GM21717 (cell line): Measurements from ENCODE around the gene MYADM.

Experiments used
- ATAC-seq: cut with Tn5 transposase; IDR thresholded peaks from one replicate; pipeline ENCODE4 v1.9.1; 2021; ENCODE audit warnings: mild to moderate bottlenecking, moderate library complexity; ENCODE audit not compliant: unreplicated experiment

Gene MYADM

DNA sequence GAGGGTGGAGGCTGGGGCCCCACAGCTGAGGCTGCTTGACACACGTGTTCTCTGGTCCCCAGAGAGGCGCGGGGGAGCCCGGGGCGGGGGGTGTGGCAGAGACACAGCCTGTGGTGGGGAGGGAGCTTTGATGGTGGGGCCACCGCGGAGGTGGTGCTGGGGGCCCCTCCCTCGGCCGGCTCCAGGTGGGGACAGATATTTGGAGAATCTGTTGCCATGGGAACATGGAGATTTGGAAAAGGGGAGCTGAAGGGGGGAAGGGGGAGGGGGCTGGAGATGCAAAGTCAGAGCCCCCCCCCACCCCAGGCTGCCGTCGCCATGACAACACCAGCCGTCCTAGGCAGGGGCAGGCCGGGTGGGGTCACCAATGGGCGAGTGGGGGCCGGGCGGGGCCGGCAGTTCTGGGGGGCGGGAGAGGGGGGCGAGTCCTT, 15.6 kb downstream of the MYADM start:
- no peak for ATAC-seq

DNA sequence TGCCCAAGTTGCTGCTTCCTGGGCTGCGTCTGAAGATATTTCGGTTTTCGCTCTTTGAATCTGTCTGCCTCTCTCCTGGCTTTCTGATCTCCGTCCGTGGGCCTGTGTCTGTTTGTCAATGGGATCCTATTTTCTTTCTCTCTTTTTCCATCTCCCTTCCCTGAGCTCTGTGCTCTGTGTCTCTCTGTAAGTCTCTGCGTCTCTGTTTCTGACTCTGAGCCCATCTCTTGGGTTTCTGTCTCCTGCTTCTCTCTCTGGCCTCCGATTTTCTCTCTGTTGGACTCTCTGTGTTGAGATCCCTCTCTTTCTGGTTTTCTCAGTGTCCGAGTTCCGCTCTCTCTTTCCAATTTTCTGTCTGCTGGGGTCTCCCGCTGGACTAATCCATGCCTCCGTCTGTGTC, 16.1 kb downstream of the MYADM start:
- ATAC-seq: no peak

DNA sequence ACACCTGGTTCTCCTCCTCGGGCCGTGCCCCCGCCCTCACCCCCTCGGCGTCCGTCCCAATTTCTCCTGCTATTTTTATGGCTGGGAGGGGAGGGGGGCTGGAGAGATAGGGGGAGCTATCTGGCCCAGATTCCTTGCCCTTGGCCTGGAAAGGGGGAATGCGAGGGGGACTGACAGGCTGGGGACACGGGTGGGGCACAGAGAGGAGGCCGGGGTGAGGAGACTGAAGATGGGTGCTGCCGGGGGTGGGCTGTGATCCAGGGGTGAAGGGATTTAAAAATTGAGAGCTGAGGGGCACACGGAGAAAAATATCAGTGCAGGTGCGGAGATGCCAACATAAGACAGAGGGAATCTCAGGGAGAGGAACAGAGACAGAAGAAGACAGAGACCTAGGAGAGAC, 16.6 kb downstream of the MYADM start:
- ATAC-seq: no peak

GRCh38 chr19:53885036-53885435, 17.4 kb downstream of the MYADM start:
- ATAC-seq: no peak

DNA sequence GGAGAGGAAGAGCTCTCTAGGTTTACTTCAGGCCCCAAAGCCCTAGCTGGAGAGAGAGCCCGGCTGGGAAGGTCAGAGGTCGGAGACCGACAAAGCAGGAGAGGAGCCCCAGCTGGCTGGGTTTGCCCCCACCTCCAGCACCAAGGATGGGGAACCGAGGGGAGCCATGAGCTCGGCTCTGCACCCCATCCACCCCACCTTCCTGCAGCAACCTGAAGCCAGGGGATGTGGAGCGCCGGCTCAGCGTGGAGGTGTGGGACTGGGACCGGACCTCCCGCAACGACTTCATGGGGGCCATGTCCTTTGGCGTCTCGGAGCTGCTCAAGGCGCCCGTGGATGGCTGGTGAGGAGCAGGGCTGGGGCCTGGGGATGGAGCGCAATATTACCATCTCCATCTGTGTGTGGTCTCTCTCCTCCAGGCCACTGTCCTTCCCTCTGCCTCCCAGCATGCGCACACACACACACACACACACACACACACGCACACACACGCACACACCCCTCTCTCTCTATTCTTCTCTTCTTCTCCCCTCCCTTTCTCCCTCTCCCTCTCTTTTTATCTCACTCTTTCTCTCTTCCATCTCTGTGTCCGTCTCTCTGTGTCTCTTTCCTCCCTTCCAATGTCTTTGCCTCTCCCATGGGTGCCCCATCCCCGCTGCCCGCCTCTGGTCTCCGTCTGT, 24.8 kb downstream of the MYADM start:
- no peak for ATAC-seq

- ATAC-seq: no peak
Measured at GRCh38 chr19:53892981-53893325, 25.3 kb downstream of the MYADM start.

DNA sequence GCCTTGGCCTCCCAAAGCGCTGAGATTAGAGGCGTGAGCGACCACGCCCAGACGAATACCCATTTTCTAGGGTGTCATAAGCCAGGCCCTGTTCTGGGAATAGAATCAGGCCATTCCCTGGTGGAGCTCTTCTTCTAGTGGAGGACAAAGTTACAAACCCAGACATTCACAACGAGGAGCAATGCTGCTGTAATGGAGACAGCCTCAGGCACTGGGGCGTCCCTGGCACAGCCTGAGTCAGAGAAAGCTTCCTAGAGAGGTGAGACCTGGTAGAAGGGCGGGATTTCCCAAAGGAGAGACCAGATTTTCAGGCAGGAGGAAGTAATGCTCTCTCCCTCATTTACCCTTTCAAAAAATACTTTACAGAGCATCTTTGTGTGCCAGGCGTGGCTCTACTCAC, 27.0 kb downstream of the MYADM start:
- ATAC-seq: no peak

GRCh38 chr19:53896682-53897081, 29.0 kb downstream of the MYADM start:
- ATAC-seq: no peak

DNA sequence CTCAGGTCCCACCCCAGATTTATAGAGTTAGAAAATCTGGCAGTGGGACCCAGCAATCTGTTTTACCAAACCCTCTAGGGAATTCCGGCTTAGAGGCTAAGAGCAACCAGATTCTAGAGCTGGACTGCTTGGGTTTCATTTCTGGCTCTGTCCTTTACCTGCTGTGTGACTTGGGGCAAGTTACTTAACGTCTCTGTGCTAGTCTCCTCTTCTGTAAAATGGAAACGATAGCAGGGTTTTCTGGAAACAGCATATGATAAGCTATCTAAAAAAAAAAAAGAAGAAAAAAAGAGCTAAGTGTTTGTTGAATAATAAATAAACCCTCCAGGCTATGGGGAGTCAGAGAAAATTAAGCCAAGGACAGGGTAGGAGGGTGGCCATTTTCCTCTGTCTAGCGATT, 29.8 kb downstream of the MYADM start:
- ATAC-seq: no peak

DNA sequence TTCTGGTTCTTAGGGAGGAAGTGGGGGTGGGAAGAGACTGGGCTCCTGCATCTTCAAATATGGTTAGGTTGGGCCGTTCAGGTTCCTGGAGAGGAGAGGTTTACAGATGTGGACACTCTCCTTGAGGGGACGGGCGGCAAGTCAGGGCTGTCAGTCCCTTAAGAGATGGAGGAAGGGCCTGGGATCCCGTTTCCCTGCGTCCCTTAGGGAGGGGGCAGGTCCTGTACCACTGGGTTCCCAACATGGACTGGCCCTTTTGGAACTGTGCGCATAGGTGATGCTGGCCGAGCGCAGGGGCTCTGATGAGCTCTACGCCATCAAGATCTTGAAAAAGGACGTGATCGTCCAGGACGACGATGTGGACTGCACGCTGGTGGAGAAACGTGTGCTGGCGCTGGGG, 30.5 kb downstream of the MYADM start:
- no peak for ATAC-seq

- ATAC-seq: no peak
Measured at GRCh38 chr19:53898636-53899341, 31.1 kb downstream of the MYADM start.

DNA sequence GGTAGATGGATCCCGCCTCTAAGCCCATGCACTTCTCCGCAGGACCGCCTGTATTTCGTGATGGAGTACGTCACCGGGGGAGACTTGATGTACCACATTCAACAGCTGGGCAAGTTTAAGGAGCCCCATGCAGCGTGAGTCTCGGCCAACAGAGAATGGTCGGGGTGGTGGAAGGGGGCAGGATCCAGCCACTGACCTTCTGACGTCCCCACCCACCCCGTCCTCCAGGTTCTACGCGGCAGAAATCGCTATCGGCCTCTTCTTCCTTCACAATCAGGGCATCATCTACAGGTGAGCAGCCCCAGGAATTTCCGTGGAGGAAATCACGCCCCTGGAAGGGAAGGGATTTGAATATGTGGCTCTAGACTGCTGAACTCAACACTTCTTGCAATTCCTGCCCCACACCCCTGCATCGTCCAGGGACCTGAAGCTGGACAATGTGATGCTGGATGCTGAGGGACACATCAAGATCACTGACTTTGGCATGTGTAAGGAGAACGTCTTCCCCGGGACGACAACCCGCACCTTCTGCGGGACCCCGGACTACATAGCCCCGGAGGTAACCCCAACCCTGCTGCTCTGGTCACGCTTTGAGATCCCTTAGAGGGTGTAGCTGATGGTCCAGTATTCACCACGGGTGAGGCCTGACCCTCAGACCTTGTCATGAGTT, 32.6 kb downstream of the MYADM start:
- no peak for ATAC-seq

DNA sequence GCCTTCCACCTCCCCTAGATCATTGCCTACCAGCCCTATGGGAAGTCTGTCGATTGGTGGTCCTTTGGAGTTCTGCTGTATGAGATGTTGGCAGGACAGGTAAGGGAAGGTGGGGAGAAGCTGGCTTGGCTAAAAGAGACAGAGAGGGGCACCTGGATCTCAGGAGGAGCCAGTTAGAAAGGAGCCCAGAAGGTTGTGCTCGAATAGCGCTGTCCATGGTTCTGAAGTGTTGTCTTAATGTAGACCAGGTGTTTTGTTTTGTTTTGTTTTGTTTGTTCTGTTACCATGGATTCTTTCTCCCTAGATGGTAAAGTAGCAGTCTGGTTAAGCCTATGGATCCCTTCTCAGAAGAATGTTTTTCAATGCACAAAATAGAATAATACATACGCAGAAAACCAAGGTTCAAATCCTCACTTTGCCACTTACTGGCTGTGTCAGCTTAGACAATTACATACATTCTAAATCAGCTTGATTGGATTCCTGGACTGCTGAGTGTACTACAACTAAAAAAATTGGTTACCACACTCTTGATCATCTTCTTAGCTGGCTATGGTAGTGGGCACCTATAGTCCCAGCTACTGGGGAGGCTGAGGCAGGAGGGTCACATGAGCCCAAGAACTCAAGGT, 35.5 kb downstream of the MYADM start:
- ATAC-seq: no peak

DNA sequence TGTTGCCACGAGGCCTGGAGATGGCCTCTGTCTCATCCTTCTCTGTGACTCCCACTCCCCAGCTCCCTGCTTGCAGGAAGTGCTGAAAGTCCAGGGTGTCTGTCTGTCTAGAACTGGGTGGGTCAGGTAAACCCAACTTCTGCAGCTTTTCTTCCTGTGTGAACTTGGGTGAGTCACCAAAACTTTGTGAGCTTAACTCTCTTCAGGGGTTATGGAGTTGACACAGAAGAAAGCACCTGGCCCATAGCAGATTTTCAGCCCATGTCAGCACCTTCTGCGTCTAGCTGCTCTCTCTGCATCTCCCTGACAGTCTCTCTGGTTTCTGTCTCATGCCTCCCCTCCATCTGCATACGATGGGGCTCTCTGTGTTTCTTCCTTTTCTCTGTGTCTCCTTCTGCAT, 37.2 kb downstream of the MYADM start:
- no peak for ATAC-seq

GRCh38 chr19:53905787-53906186, 38.1 kb downstream of the MYADM start:
- ATAC-seq: no peak

- no peak for ATAC-seq
Measured at GRCh38 chr19:53906211-53907192, 38.8 kb downstream of the MYADM start.

DNA sequence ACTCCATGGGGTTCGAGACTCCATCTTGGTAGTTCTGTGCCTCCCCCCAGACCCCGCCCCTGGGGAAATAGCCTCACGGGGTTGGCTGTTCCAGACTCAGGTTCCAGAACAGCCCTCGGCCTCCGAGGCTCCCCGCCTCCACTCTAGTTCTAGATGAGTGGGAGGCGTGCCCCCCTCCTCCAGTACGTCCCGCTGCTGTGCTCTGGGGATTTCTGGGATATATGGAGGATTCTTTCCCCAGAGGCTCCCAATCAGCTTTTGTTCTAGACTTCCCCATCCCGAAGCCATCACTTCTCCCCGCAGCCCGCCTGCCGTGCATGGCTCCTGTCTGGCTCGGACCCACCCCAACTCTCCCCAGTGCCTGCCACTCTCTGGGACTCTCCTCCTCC, 39.5 kb downstream of the MYADM start:
- ATAC-seq: no peak

GRCh38 chr19:53907690-53908089, 40.0 kb downstream of the MYADM start:
- ATAC-seq: no peak

DNA sequence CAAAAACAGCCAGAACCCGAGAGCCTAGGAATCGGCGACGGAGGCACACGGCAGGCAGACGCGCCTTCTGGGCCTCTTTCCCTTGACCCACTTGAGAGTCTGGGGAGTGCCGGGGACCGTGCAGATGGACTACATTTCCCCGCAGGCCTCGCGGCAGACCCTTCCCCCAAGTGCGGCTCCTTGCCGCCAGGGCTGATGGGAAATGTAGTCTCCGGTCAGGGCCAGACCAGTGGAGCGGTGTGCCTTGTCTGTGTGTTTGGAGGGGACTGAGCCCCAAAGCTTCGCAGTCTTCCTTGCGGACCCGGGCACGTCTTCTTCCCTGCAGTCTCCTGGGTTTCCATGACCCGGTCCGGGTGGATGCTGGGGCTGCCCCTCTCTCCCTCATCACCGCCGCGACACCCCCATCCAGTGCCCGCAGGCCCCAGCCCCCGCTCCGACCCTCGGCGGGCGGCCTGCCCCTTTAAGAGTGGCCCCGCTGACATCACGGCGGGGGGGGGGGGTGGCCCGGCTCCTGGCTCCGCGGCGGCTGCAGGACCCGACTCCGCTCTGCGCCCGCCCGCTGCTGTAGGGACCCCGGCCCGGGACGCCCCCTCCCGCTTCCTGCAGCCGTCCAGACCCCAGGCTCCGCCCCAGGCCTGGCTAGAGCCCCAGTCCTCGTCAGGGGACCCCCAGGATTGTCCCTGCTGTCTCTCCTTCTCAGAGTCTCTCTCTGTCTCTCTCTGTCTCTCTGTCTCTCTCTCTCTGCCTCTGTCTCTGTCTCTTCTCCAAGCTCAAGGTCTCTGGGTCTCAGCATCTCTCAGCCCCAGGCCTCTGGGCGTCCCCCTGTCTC, 40.6 kb downstream of the MYADM start:
- ATAC-seq: no peak

- ATAC-seq: no peak
Measured at GRCh38 chr19:53908935-53909415, 41.3 kb downstream of the MYADM start, which contains the start of gene CACNG7. CACNG7 (plus strand) TSS chr19:53909278; CDS start chr19:53912832, 3,554 bp downstream.
